Activated CD4-positive, alpha-beta T cell treated with anti-CD3 and anti-CD28 coated beads, Interleukin-2, amount 50 U/mL, for 4 hours (primary cell): ENCODE results near the gene MAP7D1.

Experiments
- DNase-seq, 2 experiments: peaks; one replicate each; pipeline ENCODE4 v3.0.0-alpha.2; 2020

MAP7D1 gene

GRCh38 chr1:36128126-36128904, 27.6 kb upstream of the MAP7D1 start:
- DNase-seq = no peak

DNA sequence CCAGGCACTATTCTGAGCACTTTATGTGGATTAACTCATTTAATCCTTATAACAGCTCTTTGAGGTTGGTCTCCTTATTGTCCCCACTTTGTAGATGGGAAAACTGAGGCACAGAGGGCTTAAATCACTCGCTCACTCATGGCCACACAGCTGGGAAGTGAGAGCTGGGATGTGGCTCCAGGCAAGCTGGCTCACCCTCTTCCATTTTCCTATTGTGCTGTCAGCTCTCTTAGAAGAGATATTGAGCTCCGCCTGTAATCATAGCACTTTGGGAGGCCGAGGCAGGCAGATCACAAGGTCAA, 27.1 kb upstream of the MAP7D1 start:
- DNase-seq = no peak

DNA sequence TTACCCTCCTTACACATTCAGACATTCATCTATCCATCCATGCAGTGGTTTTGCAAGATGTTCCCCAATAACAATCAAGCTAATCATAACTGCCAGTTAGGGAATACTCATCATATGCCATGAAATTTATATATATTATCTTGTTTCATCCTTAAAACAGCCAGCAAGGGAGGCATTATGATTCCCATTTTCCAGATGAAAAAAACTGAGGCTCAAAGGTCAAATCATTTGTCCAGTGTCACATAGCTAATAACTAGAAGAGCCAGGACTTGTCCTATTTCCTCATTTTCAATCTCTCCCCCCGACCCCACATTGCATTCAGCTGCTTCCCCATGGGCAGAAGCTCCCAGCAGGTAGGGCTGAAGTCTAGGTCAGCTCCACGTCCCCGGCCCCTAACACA, 23.9 kb upstream of the MAP7D1 start:
- no peak for DNase-seq

GRCh38 chr1:36133484-36133883, 22.5 kb upstream of the MAP7D1 start:
- DNase-seq = no peak

DNA sequence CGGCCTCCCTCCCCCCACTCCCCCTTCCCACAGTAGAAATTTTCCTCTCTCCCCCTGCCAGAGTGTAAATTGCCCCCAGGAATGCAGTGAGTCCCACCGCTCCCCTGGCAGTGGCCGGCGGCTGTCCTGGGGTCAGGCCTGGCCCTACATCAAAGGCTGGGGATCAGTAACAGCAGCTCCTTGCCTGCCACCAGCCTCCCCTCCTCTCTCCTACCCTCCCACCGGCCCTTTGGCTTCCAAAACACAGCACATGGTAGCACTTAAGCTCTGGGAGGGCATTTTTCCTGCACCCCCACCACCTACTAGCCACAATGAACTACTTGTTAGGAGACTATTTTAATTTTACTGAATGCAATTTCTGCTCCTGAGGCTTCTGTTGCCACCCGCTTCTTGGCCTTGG, 21.9 kb upstream of the MAP7D1 start:
- no peak for DNase-seq

- DNase-seq = no peak
These were observed 21.2 kb upstream of the MAP7D1 start for GRCh38 chr1:36134505-36135329.

GRCh38 chr1:36135330-36135667, 20.7 kb upstream of the MAP7D1 start:
- no peak for DNase-seq

GRCh38 chr1:36135796-36136195, 20.2 kb upstream of the MAP7D1 start:
- DNase-seq = no peak

DNA sequence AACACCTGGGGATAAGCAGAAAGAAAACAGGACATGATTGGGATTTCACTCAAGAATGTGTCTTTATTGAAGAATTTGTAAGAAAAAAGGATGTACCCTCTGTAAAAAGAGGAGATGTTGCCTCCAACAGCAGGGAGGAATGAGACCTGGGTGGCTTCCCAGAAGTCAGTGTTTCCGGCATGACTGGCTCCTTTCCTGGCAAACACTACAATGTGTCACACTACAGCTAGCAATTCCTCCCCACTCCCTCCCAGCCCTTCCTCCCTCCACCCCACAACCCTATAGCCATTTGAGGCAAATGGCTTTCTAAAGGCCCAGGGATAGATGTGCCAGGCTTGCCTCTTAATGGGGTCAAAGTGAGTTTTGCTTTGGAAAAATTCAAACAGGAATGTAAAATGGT, 19.4 kb upstream of the MAP7D1 start:
- DNase-seq = no peak

- DNase-seq = no peak
These were observed 18.7 kb upstream of the MAP7D1 start for GRCh38 chr1:36137226-36137625.

DNA sequence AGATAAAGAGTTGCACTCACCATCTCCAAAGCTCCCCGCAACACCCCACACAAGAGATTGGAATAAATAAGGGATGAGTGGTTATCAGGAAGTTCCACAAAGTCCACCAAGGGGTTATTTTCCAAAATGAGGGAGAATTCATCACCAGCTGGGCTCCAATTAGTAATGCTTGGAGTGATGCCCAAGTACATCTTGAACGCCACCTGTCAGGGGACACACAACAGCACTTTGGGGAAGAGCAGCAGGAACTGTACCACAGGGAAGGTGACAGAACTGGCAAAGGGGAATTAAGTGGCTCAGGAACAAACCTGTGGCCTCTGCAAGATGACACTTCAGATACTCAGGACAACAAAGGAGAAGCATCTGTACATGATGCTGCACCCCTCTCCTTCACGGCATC, 18.2 kb upstream of the MAP7D1 start:
- DNase-seq = no peak

GRCh38 chr1:36139521-36139920, 16.4 kb upstream of the MAP7D1 start:
- DNase-seq = no peak

- DNase-seq = no peak
These were observed 13.8 kb upstream of the MAP7D1 start for GRCh38 chr1:36142121-36142520.

DNA sequence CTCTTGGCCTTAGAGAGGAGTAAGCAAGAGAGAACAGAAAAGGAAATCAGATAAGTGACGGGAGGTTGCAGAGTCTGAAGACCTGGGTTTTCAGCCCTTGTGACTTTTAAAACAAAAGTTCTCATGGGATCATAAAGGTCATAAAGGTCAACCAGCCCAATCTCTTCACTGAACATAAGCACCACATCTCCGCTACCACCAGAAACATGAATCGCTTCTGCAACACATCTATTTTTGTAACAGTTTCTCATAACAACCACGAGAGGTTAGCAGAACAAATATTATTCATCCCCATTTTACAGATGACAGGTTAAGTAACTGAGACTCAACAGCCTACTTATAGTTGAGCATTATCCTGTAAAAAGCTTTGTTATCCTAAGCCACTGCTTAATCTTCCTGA, 12.5 kb upstream of the MAP7D1 start:
- DNase-seq = no peak

GRCh38 chr1:36144413-36144812, 11.5 kb upstream of the MAP7D1 start:
- DNase-seq = no peak

DNA sequence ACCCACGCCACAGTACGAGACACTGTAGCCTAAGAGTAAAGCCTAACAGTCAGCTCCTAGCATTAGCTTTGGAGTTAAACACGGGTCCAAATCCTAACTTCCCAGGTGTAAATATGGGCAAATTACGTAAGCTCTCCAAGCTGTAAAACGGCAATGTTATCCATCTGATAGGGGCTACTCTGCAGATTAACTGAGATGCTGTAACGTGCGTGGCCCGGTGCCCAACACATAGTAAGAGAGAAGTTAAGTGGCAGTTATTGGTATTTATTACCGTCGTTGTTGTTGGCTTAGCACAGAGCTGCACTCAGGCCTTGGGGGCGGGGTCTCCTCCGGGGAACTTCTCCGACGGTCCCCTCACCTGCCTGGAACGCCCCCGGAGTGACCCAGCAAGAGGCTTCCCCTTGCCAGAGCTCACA, 7.1 kb upstream of the MAP7D1 start:
- DNase-seq = no peak

- peak; percentile 99 to 100 for DNase-seq
These were observed 6.6 kb upstream of the MAP7D1 start, which contains the start of gene TRAPPC3 for GRCh38 chr1:36149237-36149972. Gene TRAPPC3, minus strand, starts transcription at chr1:36149486. Its CDS starts 108 bp downstream, at chr1:36149378.

DNA sequence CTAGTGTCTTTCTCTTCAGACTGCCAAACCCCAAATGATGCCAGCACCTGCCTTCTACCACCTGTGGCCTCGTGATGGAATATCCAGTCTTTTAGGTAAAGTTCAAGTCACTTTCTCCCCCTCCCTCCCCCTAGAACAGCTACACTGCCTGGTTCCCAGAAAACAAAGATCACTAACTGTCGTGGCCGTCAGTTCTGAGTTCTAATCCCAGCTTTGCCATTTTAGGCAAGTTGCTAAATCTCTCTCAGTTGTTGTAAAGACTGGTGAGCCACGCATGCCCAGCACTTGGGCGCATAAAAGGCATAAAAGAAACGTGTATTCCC, 6.0 kb upstream of the MAP7D1 start:
- DNase-seq = no peak

- peak; percentile 52 to 55 for DNase-seq
These were observed 5.4 kb upstream of the MAP7D1 start for GRCh38 chr1:36150296-36151133.

GRCh38 chr1:36151134-36151844, 4.7 kb upstream of the MAP7D1 start:
- DNase-seq = no peak

- peak; percentile 39 to 43 for DNase-seq
These were observed 4.1 kb upstream of the MAP7D1 start for GRCh38 chr1:36151845-36152203.

DNA sequence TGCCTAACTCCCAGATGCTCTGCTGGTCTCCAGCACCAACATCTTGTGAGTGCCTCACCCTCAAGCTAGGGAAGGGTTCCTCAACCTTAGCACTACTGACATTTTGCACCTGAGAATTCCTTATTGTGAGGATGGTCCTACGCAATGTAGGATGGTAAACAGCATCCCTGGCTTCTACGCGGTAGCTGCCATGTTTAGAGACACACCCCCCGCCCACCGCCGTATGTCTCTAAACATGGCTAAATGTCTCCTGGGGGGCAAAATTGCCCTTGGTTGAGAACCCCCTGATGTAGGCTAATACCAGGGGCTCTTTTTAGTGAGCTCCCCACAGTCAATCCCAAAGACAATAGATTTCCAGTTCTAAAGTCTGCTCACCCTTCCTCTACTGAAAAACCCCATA, 2.5 kb upstream of the MAP7D1 start:
- DNase-seq = no peak
